ENCODE results near the gene ITGB6.

GRCh38 chr2:160140471-160140870, 59.6 kb downstream of the ITGB6 start:
- TF ChIP-seq CTCF (conservative IDR thresholded peaks at IDR 0.05) (no peak), ZFX (IDR thresholded peaks at IDR 0.05) (no peak)

Data from C4-2B (cell line).